ENCODE data around the gene LIN7A. TPM values are rescaled to one million over a fixed set of nuclear protein-coding genes. Genes with fewer than 3 reads are reported as not detected.

LIN7A gene
- total RNA-seq, 2 experiments from 2014 or later, result not detected

DNA sequence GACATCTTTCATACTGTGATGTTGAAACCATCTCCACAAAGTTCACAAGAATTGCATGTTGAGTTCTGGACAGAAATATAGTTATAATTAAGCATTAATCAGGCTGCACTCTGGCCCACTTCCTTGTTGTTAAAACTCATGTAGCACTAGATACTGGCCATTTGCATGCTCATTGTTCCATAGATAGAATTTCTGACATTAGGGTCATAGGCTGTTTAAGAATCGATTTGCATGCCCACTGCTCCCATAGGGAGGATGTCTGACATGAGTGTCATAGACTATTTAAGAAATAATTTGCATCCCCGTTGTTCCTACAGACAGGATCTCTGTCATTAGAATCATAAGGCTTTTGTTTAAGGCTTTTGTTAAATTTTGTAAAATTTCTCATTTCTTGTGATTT, 170.8 kb downstream of the LIN7A start:
- no peak overlapping the region for H3K27ac Mint-ChIP-seq
- no peak for DNase-seq
- no peaks in the 10 kb centered on the region for H3K9me3 Mint-ChIP-seq
- H3K36me3 Mint-ChIP-seq (ENCODE audit: low read depth), result no peaks in the 10 kb centered on the region
- H3K4me1 Mint-ChIP-seq, result no peaks in the 10 kb centered on the region
- no peak overlapping the region for H3K4me3 Mint-ChIP-seq
- H3K27me3 Mint-ChIP-seq, result peaks cover 2% of the 10 kb centered on the region
- ChIA-PET CTCF (no interaction called here), POLR2A (no interaction called here)

DNA sequence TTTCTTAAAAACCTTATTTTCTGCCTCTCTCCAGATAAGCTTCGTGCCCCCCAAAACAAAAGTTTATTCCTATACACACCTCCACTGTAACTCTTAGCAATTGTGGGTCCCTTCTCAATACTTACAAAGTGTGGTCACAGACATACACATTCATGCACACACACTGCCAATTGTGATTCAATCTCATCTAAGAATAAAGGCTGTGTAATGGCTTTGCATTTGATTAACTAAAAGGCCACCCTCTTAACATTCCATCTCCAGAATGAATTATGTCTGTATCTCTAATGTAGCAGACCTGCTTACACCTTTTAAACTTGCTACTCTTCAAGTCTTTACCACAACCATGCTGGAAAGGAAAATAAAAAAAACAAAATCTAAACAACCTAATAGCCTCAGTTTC, 171.5 kb downstream of the LIN7A start:
- Mint-ChIP-seq H3K36me3 (ENCODE audit: low read depth) (no peaks in the 10 kb centered on the region), H3K27ac (no peak overlapping the region), H3K9me3 (no peaks in the 10 kb centered on the region), H3K4me3 (no peak overlapping the region), H3K27me3 (peaks cover 2% of the 10 kb centered on the region), H3K4me1 (no peaks in the 10 kb centered on the region)
- ChIA-PET CTCF (no interaction called here), POLR2A (no interaction called here)
- DNase-seq, result no peak

DNA sequence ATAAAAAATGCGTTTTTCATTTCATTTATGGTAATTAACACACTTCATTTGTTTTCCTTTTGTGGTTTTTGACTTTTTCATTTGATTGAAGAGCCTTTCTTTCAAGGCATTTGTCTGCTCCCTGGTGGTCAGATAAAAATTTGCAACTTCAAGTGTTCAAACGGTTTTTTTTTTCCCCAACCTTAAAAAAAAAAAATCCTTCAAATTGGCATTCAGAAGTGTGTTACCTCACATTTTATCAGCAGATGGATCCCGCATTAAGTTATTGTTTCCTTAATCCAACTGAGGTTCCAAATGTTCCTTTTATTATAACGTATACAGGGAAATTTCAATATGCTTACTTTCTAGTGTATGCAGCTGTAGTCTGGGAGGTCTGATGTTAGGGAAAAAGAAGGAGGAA, 173.9 kb downstream of the LIN7A start:
- ChIA-PET POLR2A (no interaction called here), CTCF (interaction anchor here (0.7 kb wide), 1 partner anchor 9 kb away, joined by 3 read pairs; no protein-coding TSS in a partner anchor)
- no peak for DNase-seq
- Mint-ChIP-seq H3K27ac (no peak overlapping the region), H3K9me3 (no peaks in the 10 kb centered on the region), H3K4me1 (no peaks in the 10 kb centered on the region), H3K27me3 (no peaks in the 10 kb centered on the region), H3K4me3 (no peak overlapping the region), H3K36me3 (ENCODE audit: low read depth) (no peaks in the 10 kb centered on the region)

DNA sequence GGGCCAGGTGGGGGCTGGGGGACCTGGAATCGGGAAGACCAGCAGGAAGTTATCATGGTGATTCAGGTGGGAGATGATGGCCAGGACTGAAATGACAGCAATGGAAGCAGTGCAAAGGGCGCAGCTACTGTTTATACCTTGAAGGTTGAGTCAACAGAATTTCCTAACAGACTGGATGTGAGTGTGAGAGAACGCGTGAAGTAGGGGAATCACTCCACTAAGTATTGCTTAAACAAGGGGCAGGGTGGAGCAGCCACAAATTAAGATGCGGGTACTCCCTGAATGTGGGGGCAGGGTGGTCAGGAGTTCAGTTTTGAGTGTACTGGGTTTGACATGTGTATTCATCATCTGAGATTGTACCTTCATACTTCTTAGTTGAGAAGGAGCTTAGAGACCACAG, 175.9 kb downstream of the LIN7A start:
- Mint-ChIP-seq H3K36me3 (ENCODE audit: low read depth) (no peaks in the 10 kb centered on the region), H3K4me3 (no peak overlapping the region), H3K4me1 (no peaks in the 10 kb centered on the region), H3K9me3 (no peaks in the 10 kb centered on the region), H3K27me3 (no peaks in the 10 kb centered on the region), H3K27ac (no peak overlapping the region)
- DNase-seq, result no peak
- POLR2A ChIA-PET, result no interaction called here
- CTCF ChIA-PET, result no interaction called here

DNA sequence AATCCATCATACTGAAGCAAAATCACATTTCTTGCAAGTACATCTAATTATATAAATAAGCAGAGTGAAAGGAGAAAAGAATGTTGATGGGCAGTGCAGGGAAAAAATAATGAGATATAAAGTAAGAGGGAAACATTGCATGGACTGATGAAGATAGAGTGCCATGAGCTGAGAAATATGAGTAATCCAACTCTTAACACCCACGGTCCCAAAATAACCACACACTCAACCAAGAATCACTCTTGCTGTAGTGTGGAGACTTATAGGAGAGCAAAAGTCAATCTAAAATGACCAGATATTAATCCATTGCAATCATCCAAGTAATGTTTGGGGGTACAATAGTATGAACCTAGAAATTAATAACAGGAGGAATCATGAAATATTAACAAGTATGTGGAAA, 180.9 kb downstream of the LIN7A start:
- H3K4me3 Mint-ChIP-seq, result no peak overlapping the region
- H3K27me3 Mint-ChIP-seq, result no peaks in the 10 kb centered on the region
- H3K9me3 Mint-ChIP-seq, result no peaks in the 10 kb centered on the region
- CTCF ChIA-PET, result no interaction called here
- no peaks in the 10 kb centered on the region for H3K4me1 Mint-ChIP-seq
- DNase-seq, result no peak
- no peaks in the 10 kb centered on the region for H3K36me3 Mint-ChIP-seq (ENCODE audit: low read depth)
- H3K27ac Mint-ChIP-seq, result no peak overlapping the region
- POLR2A ChIA-PET, result no interaction called here

DNA sequence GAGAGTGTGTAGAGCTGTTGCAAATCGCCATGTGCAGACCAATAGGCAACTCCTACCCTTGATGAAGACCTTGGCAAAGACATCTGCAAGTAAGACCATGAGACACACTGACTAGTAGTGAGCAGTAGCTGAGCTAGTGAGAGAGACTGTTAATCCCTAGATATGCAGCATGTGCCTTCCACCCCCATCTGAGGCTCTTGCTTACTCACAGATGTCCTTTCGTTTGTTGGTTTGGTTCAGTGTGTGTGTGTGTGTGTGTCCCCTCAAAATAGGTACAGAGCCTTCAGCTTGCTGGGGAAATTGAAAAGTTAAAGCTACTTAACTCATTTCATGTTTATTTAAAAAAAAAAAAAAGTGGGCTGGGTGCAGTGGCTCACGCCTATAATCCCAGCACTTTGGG, 183.5 kb downstream of the LIN7A start:
- Mint-ChIP-seq H3K4me1 (no peaks in the 10 kb centered on the region), H3K36me3 (ENCODE audit: low read depth) (no peaks in the 10 kb centered on the region), H3K27ac (no peak overlapping the region), H3K27me3 (no peaks in the 10 kb centered on the region), H3K4me3 (no peak overlapping the region), H3K9me3 (no peaks in the 10 kb centered on the region)
- ChIA-PET POLR2A (no interaction called here), CTCF (no interaction called here)
- no peak for DNase-seq

DNA sequence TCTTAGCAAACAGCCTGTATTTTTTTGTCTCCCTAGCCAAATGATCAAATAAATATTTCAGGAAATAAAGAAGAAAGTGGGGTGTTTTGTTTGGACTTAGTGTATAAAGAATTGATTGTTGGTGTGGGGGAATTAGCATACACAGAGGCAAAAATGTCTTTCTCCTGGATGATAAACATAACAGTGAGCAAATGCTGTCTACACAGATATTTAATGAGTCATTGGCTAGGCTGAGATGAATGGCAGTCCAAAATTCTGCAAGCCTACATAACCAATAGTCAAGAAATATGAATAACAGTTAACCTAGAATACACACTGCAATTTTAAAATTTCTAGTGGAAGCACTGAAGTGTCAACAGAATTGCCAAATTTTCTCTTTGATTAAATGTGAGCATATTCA, 185.3 kb downstream of the LIN7A start:
- H3K36me3 Mint-ChIP-seq (ENCODE audit: low read depth), result no peaks in the 10 kb centered on the region

DNA sequence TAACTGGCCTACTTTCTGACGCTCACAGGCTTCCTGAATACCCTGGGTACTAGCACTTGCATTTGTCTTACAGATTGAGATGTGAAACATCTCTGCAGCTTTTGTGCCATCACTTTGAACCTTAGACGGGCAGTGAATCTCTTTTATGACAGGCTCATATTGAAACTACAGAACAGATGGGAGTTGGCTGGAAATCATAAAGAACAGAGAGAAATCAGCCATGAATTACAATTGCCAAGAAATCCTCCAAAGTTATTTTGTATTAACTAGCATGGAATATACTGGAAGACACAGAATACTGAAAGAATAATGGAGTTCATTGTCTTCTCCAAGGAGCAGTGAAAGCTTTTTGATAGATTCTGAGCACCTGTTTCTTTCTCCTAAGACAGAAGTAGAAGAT, 188.3 kb downstream of the LIN7A start:
- ChIA-PET CTCF (no interaction called here), POLR2A (no interaction called here)
- Mint-ChIP-seq H3K27ac (no peak overlapping the region), H3K4me3 (no peak overlapping the region), H3K4me1 (no peaks in the 10 kb centered on the region), H3K9me3 (peaks cover 3% of the 10 kb centered on the region), H3K27me3 (no peaks in the 10 kb centered on the region), H3K36me3 (ENCODE audit: low read depth) (no peaks in the 10 kb centered on the region)
- DNase-seq, result no peak

More for the DNA sequence above, 185.3 kb downstream of the LIN7A start:
- Mint-ChIP-seq H3K27ac (no peak overlapping the region), H3K4me3 (no peak overlapping the region), H3K9me3 (no peaks in the 10 kb centered on the region), H3K4me1 (no peaks in the 10 kb centered on the region), H3K27me3 (no peaks in the 10 kb centered on the region)
- POLR2A ChIA-PET, result no interaction called here
- CTCF ChIA-PET, result no interaction called here
- no peak for DNase-seq

DNA sequence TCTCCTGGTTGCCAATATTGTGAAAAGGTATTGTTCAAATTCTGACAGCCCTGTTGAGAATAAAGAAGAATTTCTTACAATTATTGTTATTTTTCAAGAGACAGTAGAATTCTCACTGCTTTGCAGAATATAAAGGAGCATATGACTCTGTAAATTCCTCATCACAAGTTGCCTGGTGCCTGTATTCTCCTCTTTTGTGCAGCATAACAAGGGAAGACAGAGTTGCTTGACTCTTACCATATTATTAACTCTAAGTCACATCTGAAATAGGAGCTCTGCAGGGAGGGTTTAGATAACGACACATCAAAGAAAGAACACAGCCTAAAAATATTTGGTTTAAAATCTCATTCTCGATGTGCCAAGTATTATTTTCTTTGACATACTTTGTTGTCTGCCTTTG, 189.9 kb downstream of the LIN7A start:
- ChIA-PET CTCF (no interaction called here), POLR2A (no interaction called here)
- Mint-ChIP-seq H3K36me3 (ENCODE audit: low read depth) (no peaks in the 10 kb centered on the region), H3K4me3 (no peak overlapping the region), H3K27me3 (no peaks in the 10 kb centered on the region), H3K4me1 (no peaks in the 10 kb centered on the region), H3K9me3 (peaks cover 3% of the 10 kb centered on the region), H3K27ac (no peak overlapping the region)
- no peak for DNase-seq

DNA sequence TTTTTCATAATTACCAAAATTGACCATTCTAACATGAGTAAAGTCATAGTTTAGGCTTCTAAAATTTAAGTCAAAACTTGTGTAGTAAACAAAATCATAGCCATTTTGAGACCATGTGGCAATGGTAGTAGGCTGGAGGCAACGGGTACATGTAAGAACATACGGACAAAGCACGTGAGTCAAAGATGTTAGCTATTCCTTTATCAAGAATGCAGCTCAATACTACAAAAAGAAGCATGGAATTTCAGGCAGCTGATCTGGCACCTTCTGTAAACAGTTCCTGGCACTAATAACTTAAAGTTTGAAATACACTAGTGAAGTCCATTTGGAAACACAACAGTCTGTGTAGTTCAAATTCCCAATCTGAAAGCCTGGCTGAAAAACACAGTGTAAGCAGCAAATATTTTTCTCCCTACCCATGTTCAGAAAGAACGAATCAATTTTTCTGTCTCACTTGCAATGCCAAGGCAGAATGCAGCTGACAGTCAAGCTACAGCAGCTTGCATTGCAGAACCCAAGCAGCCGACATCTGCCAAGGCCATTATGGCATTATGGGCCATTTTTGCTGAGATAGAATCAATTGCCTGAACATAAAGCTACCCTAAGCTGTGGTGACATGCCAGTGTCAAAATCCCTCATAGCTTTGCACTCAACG, 191.8 kb downstream of the LIN7A start:
- POLR2A ChIA-PET, result no interaction called here

More for the DNA sequence above, 191.8 kb downstream of the LIN7A start:
- Mint-ChIP-seq H3K4me3 (no peak overlapping the region), H3K27ac (no peak overlapping the region), H3K36me3 (ENCODE audit: low read depth) (no peaks in the 10 kb centered on the region), H3K4me1 (no peaks in the 10 kb centered on the region), H3K9me3 (peaks cover 3% of the 10 kb centered on the region), H3K27me3 (no peaks in the 10 kb centered on the region)
- DNase-seq, result no peak
- CTCF ChIA-PET, result no interaction called here

Other genes starting within 250 kb of the LIN7A start
- not detected for gene MYF6, start 230.3 kb downstream of the LIN7A start, total RNA-seq
- gene MYF5, start 221.0 kb downstream of the LIN7A start, total RNA-seq, result not detected
- not detected for gene ACSS3, start 140.1 kb upstream of the LIN7A start, total RNA-seq